Smooth muscle cell of the pulmonary artery (primary cell): Measurements from ENCODE around the gene USP44. TPM values are rescaled to one million over a fixed set of nuclear protein-coding genes. Genes with fewer than 3 reads are reported as not detected.

Experiments used
- total RNA-seq: library from RNA; depleted of rRNA; stranded (reverse); fragments of >200 nt; gene quantifications from 2 replicates; pipeline ENCODE4 v1.2.3, GENCODE V29; 2014

The USP44 gene
- 0.69 and 1.8 TPM in 2 replicates for total RNA-seq

DNA sequence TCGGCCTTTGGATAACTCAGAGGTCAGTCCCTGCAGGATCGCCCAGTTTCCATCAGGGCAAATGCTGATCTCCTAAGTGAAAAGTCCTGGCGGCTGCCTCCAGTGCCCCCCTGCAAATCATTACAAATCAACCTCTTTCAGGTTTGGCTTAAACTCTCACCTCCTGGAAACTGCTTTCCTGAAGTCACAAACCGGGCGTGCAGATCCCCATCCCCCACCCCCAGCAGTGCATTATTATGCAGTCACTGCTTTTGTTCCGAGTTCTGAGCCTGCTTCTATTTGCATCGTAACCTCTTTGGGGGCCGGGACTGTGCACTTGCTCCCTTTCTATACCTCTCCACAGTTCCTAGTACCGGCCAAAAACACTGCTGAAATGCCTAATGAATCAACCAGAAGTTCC lies at the start of gene USP44:
Gene USP44, minus strand, starts transcription at position 172 of the 400 bp plus-strand sequence. CDS start 17,220 bp downstream, outside the sequence.

DNA sequence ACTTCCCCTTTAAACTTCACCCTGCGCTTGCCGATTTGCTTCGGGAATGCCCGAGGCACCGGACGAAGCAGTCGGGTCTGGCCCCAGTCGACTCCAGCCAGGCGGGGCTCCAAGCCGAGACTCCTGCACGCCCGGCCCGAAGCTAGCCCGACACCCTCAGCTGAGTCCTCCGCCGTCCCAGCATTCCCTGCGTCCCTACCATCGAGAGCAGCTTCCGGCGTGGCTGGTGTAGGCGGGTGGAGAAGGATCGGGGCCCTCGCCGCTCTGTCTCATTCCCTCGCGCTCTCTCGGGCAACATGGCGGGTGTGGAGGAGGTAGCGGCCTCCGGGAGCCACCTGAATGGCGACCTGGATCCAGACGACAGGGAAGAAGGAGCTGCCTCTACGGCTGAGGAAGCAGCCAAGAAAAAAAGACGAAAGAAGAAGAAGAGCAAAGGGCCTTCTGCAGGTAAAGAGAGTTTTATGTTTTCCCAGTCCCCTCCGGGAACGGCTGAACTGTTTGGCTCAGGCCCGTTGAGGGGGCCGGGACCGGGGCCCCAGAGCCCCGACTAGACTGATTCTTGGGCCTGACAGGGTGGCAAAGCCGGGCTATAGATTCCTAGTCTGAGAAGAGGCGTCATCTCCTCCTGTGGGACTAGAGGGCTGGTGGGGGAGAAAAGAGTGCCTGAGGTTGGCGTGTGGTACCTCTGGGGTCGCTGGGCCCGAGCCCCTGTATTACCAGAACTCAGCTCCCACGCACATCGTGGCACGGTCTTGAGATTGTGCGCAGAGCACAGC lies 77.2 kb downstream of the USP44 start, which contains the start of gene METAP2:
Gene METAP2, plus strand, starts transcription at position 269 of the 776 bp plus-strand sequence. Its CDS starts 28 bp downstream, at position 297.

Other genes with a start within 250 kb of the USP44 start
- 45.5 and 50.2 TPM in 2 replicates for gene METAP2, start 77.3 kb downstream of the USP44 start, total RNA-seq
- gene NTN4, start 239.3 kb upstream of the USP44 start, total RNA-seq = 130 and 302 TPM in 2 replicates